SK-N-SH (cell line): ENCODE measurements around the gene FNDC4. TPM values are rescaled to one million over a fixed set of nuclear protein-coding genes. Genes with fewer than 3 reads are reported as not detected.

Experiments used
- CTCF ChIA-PET: fragments of 300-600, 350-600 bp; formaldehyde crosslinking; extraction: SDS; loops from one replicate; lab custom pipeline; 2021; lab: Yijun Ruan, JAX
- POLR2A ChIA-PET: fragments of 350-600 bp; sonication (Branson Sonifier 250); formaldehyde crosslinking; extraction: SDS; loops from one replicate; lab custom pipeline; 2020; ENCODE audit warnings: antibody characterized with exemption, inconsistent platforms; lab: Yijun Ruan, JAX
- DNase-seq: peaks from one replicate; pipeline ENCODE4 v3.0.0; 2012
- H2AFZ ChIP-seq: fragments of 200-600 bp; sonication (generic); 2 replicates; pipeline ENCODE4 v1.8.1; 2016; ENCODE audit warnings: antibody characterized with exemption, mild to moderate bottlenecking, low read depth
- H3F3A ChIP-seq: fragments of 200-600 bp; sonication (generic); replicated peaks from 2 replicates; pipeline ENCODE3; 2016; ENCODE audit warnings: antibody characterized with exemption, mild to moderate bottlenecking; ENCODE audit not compliant: insufficient read depth
- H3K27ac ChIP-seq, 2 experiments: fragments of 200-500 bp in 1 of 2; fragments of 200-600 bp in 1 of 2; sonication (Bioruptor generic) in 1 of 2; sonication (generic), shearing (Covaris generic) in 1 of 2; 2 replicates each; pipeline versions ENCODE4 v1.5.1 to v1.6.1; 2014 to 2016; ENCODE audit warnings: low read depth in 2 of 2, inconsistent platforms in 1 of 2, low read length in 1 of 2, mild to moderate bottlenecking in 1 of 2, mixed read lengths in 1 of 2
- H3K27me3 ChIP-seq: fragments of 200-600 bp; sonication (generic), shearing (Covaris generic); 2 replicates; pipeline ENCODE4 v1.6.1; 2016; ENCODE audit warnings: mixed run types; ENCODE audit not compliant: insufficient read depth
- H3K36me3 ChIP-seq, 2 experiments: fragments of 200-500 bp in 1 of 2; fragments of 200-600 bp in 1 of 2; sonication (Bioruptor generic) in 1 of 2; sonication (generic) in 1 of 2; replicated peaks in 1 of 2; 2 replicates each; pipeline versions ENCODE3 to v1.5.1; 2014 to 2016; ENCODE audit warnings: low read length in 1 of 2, mild to moderate bottlenecking in 1 of 2; ENCODE audit not compliant: insufficient read depth in 2 of 2, control insufficient read depth in 1 of 2
- H3K4me1 ChIP-seq, 2 experiments: fragments of 200-500 bp in 1 of 2; fragments of 200-600 bp in 1 of 2; sonication (Bioruptor generic) in 1 of 2; sonication (generic), shearing (Covaris generic) in 1 of 2; 2 replicates each; pipeline versions ENCODE4 v1.5.1 to v1.6.1; 2014 to 2016; ENCODE audit warnings: low read depth in 1 of 2, low read length in 1 of 2, mixed run types in 1 of 2; ENCODE audit not compliant: insufficient read depth in 2 of 2, control insufficient read depth in 1 of 2
- H3K4me2 ChIP-seq: fragments of 200-600 bp; sonication (generic), shearing (Covaris generic); 2 replicates; pipeline ENCODE4 v1.6.1; 2017; ENCODE audit warnings: mixed run types
- H3K4me3 ChIP-seq, 2 experiments: fragments of 200-500 bp in 1 of 2; fragments of 200-600 bp in 1 of 2; sonication (Bioruptor generic) in 1 of 2; sonication (generic), shearing (Covaris generic) in 1 of 2; 2 replicates each; pipeline versions ENCODE4 v1.5.1 to v1.8.1; 2014 to 2016; ENCODE audit warnings: low read depth in 2 of 2, inconsistent platforms in 1 of 2, low read length in 1 of 2, mild to moderate bottlenecking in 1 of 2, mixed read lengths in 1 of 2, moderate library complexity in 1 of 2
- H3K79me2 ChIP-seq: fragments of 200-600 bp; sonication (generic); 2 replicates; pipeline ENCODE4 v1.8.1; 2017; ENCODE audit warnings: mild to moderate bottlenecking; ENCODE audit not compliant: insufficient read depth
- H3K9ac ChIP-seq: fragments of 200-600 bp; sonication (generic); 2 replicates; pipeline ENCODE4 v1.6.1; 2017; ENCODE audit warnings: mixed run types
- H3K9me2 ChIP-seq: fragments of 200-600 bp; sonication (generic); 2 replicates; pipeline ENCODE4 v1.6.1; 2017; ENCODE audit warnings: mixed run types
- H3K9me3 ChIP-seq: fragments of 200-600 bp; sonication (generic); 2 replicates; pipeline ENCODE4 v1.6.1; 2017; ENCODE audit warnings: mixed run types, mild to moderate bottlenecking, moderate library complexity
- H4K20me1 ChIP-seq: fragments of 200-600 bp; sonication (generic); 2 replicates; pipeline ENCODE4 v1.6.1; 2017; ENCODE audit warnings: mild to moderate bottlenecking, mixed run types; ENCODE audit not compliant: insufficient read depth
- EP300 ChIP-seq, 2 experiments: IDR thresholded peaks; 2 replicates each; pipeline versions ENCODE4 v1.4.0 to v1.6.1; 2012; ENCODE audit warnings: borderline replicate concordance in 1 of 2, low read depth in 1 of 2, low read length in 1 of 2
- FOXJ3 ChIP-seq: sonication (generic); formaldehyde crosslinking; IDR thresholded peaks from 2 replicates; pipeline ENCODE4 v1.5.1; 2020; ENCODE audit warnings: mild to moderate bottlenecking, missing genetic modification reagents
- FOXM1 ChIP-seq: IDR thresholded peaks from 2 replicates; pipeline ENCODE4 v1.4.0; 2012; ENCODE audit warnings: low read depth, mild to moderate bottlenecking
- GABPA ChIP-seq: IDR thresholded peaks from 2 replicates; pipeline ENCODE4 v1.4.0; 2012; ENCODE audit warnings: low read depth, mild to moderate bottlenecking
- JUND ChIP-seq: IDR thresholded peaks from 2 replicates; pipeline ENCODE4 v1.4.0; 2012
- MXI1 ChIP-seq: IDR thresholded peaks from 2 replicates; pipeline ENCODE4 v1.6.1; 2012; ENCODE audit warnings: mild to moderate bottlenecking, low read depth, low read length, improper control_type of control experiment
- NRF1 ChIP-seq: IDR thresholded peaks from 2 replicates; pipeline ENCODE4 v1.6.1; 2012; ENCODE audit warnings: low read depth, mild to moderate bottlenecking, low read length
- POLR2AphosphoS5 ChIP-seq: IDR thresholded peaks from 2 replicates; pipeline ENCODE4 v1.6.1; 2012; ENCODE audit warnings: low read depth, low read length
- RAD21 ChIP-seq: IDR thresholded peaks from 2 replicates; pipeline ENCODE4 v1.6.1; 2012; ENCODE audit warnings: mild to moderate bottlenecking, low read length
- RXRA ChIP-seq: IDR thresholded peaks from 2 replicates; pipeline ENCODE4 v1.4.0; 2012; ENCODE audit warnings: low read depth, mild to moderate bottlenecking, borderline replicate concordance
- SIN3A ChIP-seq: IDR thresholded peaks from 2 replicates; pipeline ENCODE4 v1.6.1; 2012; ENCODE audit warnings: low read depth, mild to moderate bottlenecking, low read length, moderate library complexity, borderline replicate concordance
- TAF1 ChIP-seq: IDR thresholded peaks from 2 replicates; pipeline ENCODE4 v1.6.1; 2012; ENCODE audit warnings: low read depth, mild to moderate bottlenecking, low read length, moderate library complexity, borderline replicate concordance
- TEAD4 ChIP-seq: IDR thresholded peaks from 2 replicates; pipeline ENCODE4 v1.4.0; 2012; ENCODE audit warnings: mild to moderate bottlenecking, borderline replicate concordance; ENCODE audit not compliant: insufficient read depth
- YY1 ChIP-seq: IDR thresholded peaks from 2 replicates; pipeline ENCODE4 v1.4.0; 2012; ENCODE audit warnings: low read depth, mild to moderate bottlenecking
- WGBS: methylation state at CpG from one replicate; pipeline ENCODE4 v1.1.6; 2017; ENCODE audit warnings: low lambda C conversion rate; 5-methylcytosine and 5-hydroxymethylcytosine counted together
- polyA plus RNA-seq, 3 experiments: library from polyadenylated mRNA; depleted of rRNA; stranded (reverse); fragments of >200 nt; gene quantifications; 2 replicates each; pipeline ENCODE4 v1.2.3, GENCODE V29; 2012
- TF ChIP-seq, protein P1 (sequence below): IDR thresholded peaks from 2 replicates; pipeline ENCODE4 v1.4.0; 2012; ENCODE audit warnings: low read depth, borderline replicate concordance
- TF ChIP-seq, protein P2 (sequence below): fragments of 150-350 bp; IDR thresholded peaks from 2 replicates; pipeline ENCODE4 v1.6.1; 2017; ENCODE audit warnings: antibody characterized with exemption, low read length, low read depth, borderline replicate concordance
- TF ChIP-seq, protein P3 (sequence below): IDR thresholded peaks from 2 replicates; pipeline ENCODE4 v1.4.0; 2012; ENCODE audit warnings: low read depth, borderline replicate concordance
- TF ChIP-seq, protein P4 (sequence below): IDR thresholded peaks from 2 replicates; pipeline ENCODE4; 2012

FNDC4 gene
- polyA plus RNA-seq, 1 of the 3 experiments (the other 2 are of a cell fraction): 27.0 TPM

DNA sequence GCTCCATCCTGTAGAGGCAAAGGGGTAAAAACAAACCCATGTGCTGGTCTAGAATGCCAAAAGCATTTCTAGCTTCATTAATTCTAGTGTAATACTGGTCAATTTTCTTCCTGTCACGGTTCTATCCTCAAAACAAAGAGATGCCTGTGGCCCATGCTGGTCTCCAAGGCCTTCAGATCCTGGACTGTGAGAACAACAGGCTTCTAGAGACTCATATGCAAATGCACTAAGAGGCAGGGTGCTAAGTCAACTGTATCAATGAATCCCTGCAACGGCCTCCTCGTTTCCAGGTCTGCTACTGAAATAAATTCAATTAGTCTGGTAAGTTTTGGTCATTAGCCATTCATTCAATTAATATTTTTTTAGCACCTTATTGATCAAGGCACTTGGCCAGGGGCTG, 9.5 kb downstream of the FNDC4 start (continued):
- TF ChIP-seq, protein P1, sequence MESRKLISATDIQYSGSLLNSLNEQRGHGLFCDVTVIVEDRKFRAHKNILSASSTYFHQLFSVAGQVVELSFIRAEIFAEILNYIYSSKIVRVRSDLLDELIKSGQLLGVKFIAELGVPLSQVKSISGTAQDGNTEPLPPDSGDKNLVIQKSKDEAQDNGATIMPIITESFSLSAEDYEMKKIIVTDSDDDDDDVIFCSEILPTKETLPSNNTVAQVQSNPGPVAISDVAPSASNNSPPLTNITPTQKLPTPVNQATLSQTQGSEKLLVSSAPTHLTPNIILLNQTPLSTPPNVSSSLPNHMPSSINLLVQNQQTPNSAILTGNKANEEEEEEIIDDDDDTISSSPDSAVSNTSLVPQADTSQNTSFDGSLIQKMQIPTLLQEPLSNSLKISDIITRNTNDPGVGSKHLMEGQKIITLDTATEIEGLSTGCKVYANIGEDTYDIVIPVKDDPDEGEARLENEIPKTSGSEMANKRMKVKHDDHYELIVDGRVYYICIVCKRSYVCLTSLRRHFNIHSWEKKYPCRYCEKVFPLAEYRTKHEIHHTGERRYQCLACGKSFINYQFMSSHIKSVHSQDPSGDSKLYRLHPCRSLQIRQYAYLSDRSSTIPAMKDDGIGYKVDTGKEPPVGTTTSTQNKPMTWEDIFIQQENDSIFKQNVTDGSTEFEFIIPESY: no peak

GRCh38 chr2:27471961-27472360, 23.0 kb downstream of the FNDC4 start:
- CTCF ChIA-PET: interaction anchor here (0.6 to 1.5 kb wide), 2 partner anchors 17 to 71 kb away, joined by 5 to 6 read pairs; partner anchors contain the start of gene IFT172
- 96% methylated on average over 5 of the region's 5 CpGs for WGBS

DNA sequence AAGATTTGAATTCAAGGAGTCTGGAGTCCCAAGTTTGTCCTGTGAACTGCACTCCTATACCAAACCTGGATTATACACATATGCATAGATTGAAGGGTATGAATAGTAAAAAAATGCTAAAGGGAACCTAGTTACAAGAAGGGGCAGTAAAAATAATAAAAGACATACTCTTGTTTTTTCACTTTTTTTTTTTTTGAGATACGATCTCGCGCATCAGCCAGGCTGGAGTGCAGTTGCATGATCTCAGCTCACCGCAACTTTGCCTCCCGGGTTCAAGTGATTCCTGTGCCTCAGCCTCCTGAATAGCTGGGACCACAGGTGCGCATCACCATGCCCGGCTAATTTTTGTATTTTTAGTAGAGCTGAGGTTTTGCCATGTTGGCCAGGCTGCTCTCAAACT, 30.6 kb downstream of the FNDC4 start:
- TF ChIP-seq FOXM1: no peak
- TF ChIP-seq, protein P1: no peak
- TF ChIP-seq POLR2AphosphoS5: no peak
- TF ChIP-seq YY1: no peak
- TF ChIP-seq, protein P2, sequence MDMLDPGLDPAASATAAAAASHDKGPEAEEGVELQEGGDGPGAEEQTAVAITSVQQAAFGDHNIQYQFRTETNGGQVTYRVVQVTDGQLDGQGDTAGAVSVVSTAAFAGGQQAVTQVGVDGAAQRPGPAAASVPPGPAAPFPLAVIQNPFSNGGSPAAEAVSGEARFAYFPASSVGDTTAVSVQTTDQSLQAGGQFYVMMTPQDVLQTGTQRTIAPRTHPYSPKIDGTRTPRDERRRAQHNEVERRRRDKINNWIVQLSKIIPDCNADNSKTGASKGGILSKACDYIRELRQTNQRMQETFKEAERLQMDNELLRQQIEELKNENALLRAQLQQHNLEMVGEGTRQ: no peak
- no peak for TF ChIP-seq RAD21
- TF ChIP-seq TAF1: no peak
- Histone ChIP-seq H3K4me2 (no peak overlapping the region), H2AFZ (no peak overlapping the region), H3K4me3 (no peak overlapping the region), H3K27ac (no peak overlapping the region), H4K20me1 (no peaks in the 10 kb centered on the region), H3K79me2 (no peaks in the 10 kb centered on the region), H3K9me3 (no peaks in the 10 kb centered on the region), H3K36me3 (peaks cover 13 to 17% of the 10 kb centered on the region in 2 experiments), H3K27me3 (no peaks in the 10 kb centered on the region), H3F3A (no peaks in the 10 kb centered on the region), H3K9ac (no peak overlapping the region), H3K4me1 (no peaks in the 10 kb centered on the region), H3K9me2 (no peaks in the 10 kb centered on the region)
- CTCF ChIA-PET: no interaction called here
- POLR2A ChIA-PET: no interaction called here
- WGBS: 98% methylated on average over 7 of the region's 7 CpGs
- DNase-seq: no peak

More at GRCh38 chr2:27471961-27472360, 23.0 kb downstream of the FNDC4 start:
- Histone ChIP-seq H3K27ac (no peak overlapping the region), H3K4me1 (no peaks in the 10 kb centered on the region), H3K79me2 (no peaks in the 10 kb centered on the region), H3K27me3 (no peaks in the 10 kb centered on the region), H3K36me3 (peaks cover 27 to 33% of the 10 kb centered on the region in 2 experiments), H3K9ac (no peak overlapping the region), H3K9me3 (no peaks in the 10 kb centered on the region), H3F3A (no peaks in the 10 kb centered on the region), H4K20me1 (no peaks in the 10 kb centered on the region), H3K4me2 (no peak overlapping the region), H3K9me2 (no peaks in the 10 kb centered on the region), H3K4me3 (no peak overlapping the region), H2AFZ (no peak overlapping the region)
- POLR2A ChIA-PET: no interaction called here
- TF ChIP-seq JUND (no peak), MXI1 (no peak), GABPA (no peak), EP300 (IDR thresholded peaks at IDR 0.05; ENCODE audit: borderline replicate concordance in 1 of 2, low read depth in 1 of 2, low read length in 1 of 2) (no peak), FOXJ3 (CRISPR knock-in tag) (no peak), RAD21 (no peak), FOXM1 (no peak), RXRA (no peak), NRF1 (no peak), TAF1 (no peak), TEAD4 (no peak), SIN3A (no peak)
- TF ChIP-seq, protein P3, sequence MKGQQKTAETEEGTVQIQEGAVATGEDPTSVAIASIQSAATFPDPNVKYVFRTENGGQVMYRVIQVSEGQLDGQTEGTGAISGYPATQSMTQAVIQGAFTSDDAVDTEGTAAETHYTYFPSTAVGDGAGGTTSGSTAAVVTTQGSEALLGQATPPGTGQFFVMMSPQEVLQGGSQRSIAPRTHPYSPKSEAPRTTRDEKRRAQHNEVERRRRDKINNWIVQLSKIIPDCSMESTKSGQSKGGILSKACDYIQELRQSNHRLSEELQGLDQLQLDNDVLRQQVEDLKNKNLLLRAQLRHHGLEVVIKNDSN: no peak
- TF ChIP-seq, protein P4, sequence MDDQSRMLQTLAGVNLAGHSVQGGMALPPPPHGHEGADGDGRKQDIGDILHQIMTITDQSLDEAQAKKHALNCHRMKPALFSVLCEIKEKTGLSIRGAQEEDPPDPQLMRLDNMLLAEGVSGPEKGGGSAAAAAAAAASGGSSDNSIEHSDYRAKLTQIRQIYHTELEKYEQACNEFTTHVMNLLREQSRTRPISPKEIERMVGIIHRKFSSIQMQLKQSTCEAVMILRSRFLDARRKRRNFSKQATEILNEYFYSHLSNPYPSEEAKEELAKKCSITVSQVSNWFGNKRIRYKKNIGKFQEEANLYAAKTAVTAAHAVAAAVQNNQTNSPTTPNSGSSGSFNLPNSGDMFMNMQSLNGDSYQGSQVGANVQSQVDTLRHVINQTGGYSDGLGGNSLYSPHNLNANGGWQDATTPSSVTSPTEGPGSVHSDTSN: no peak
- DNase-seq: no peak
